NCI-H748 treated with DMSO at 0.1 percent for 48 hours (cell line): Measurements from ENCODE around the gene TATDN2.
"Not testable (repeated sequence)": the region's sequence is repeated elsewhere in the genome, so short reads cannot be mapped to it uniquely, and the experiment has no call there.

ENCODE experiments used
- DNase-seq: peaks from one replicate; lab custom pipeline; 2025; lab: John Stamatoyannopoulos, UW

The TATDN2 gene

GRCh38 chr3:10268116-10268515 is 19.9 kb downstream of the TATDN2 start:
- DNase-seq, result no peak

- DNase-seq, result no peak
Measured at GRCh38 chr3:10268930-10269329, 20.7 kb downstream of the TATDN2 start.

GRCh38 chr3:10269443-10269842 is 21.2 kb downstream of the TATDN2 start:
- DNase-seq, result no peak

- DNase-seq, result not testable (repeated sequence)
Measured at GRCh38 chr3:10272476-10272875, 24.2 kb downstream of the TATDN2 start.

GRCh38 chr3:10272977-10273376 is 24.7 kb downstream of the TATDN2 start:
- DNase-seq, result no peak

GRCh38 chr3:10273702-10274305 is 25.5 kb downstream of the TATDN2 start:
- DNase-seq, result no peak

GRCh38 chr3:10274601-10275000 is 26.3 kb downstream of the TATDN2 start:
- peak; percentile 6 for DNase-seq

GRCh38 chr3:10277115-10277625 is 28.9 kb downstream of the TATDN2 start:
- DNase-seq, result no peak

GRCh38 chr3:10278501-10278900 is 30.2 kb downstream of the TATDN2 start:
- DNase-seq, result no peak

GRCh38 chr3:10279384-10280176 is 31.3 kb downstream of the TATDN2 start:
- no peak for DNase-seq

GRCh38 chr3:10280177-10280529 is 31.9 kb downstream of the TATDN2 start:
- no peak for DNase-seq

- DNase-seq, result no peak
Measured at GRCh38 chr3:10280571-10280970, 32.3 kb downstream of the TATDN2 start.

GRCh38 chr3:10281951-10282350 is 33.7 kb downstream of the TATDN2 start:
- no peak for DNase-seq

- DNase-seq, result no peak
Measured at GRCh38 chr3:10283638-10284037, 35.4 kb downstream of the TATDN2 start.

- DNase-seq, result no peak
Measured at GRCh38 chr3:10284496-10284895, 36.2 kb downstream of the TATDN2 start.

- DNase-seq, result no peak
Measured at GRCh38 chr3:10285272-10286132, 37.2 kb downstream of the TATDN2 start.

- DNase-seq, result no peak
Measured at GRCh38 chr3:10286133-10286524, 37.9 kb downstream of the TATDN2 start.

- DNase-seq, result no peak
Measured at GRCh38 chr3:10286596-10287295, 38.5 kb downstream of the TATDN2 start.

- DNase-seq, result no peak
Measured at GRCh38 chr3:10287936-10288574, 39.8 kb downstream of the TATDN2 start.

- no peak for DNase-seq
Measured at GRCh38 chr3:10288575-10288960, 40.3 kb downstream of the TATDN2 start.

GRCh38 chr3:10289077-10289476 is 40.8 kb downstream of the TATDN2 start:
- no peak for DNase-seq
